HL-60/S4 treated with retinoic acid at 250 ng/mL for 4 days and 3 days (cell line): ENCODE results near the gene PALLD.

ENCODE experiments used
- in situ Hi-C: fragments of 300-500 bp; cut with MboI; formaldehyde crosslinking; loops from 2 replicates; pipeline ENCODE4 v1.7.0; 2022; ENCODE audit warnings: low sequenced_read_pairs

The PALLD gene

GRCh38 chr4:168522829-168523489 is 26.1 kb downstream of the PALLD start:
- in situ Hi-C loops: loop anchor here (25.0 kb wide), 1 partner anchor 389 kb away; no protein-coding TSS in a partner anchor

GRCh38 chr4:168524006-168524405 is 27.2 kb downstream of the PALLD start:
- in situ Hi-C loops: loop anchor here (25.0 kb wide), 1 partner anchor 388 kb away; no protein-coding TSS in a partner anchor

GRCh38 chr4:168524897-168525296 is 28.0 kb downstream of the PALLD start:
- in situ Hi-C loops: loop anchor here (25.0 kb wide), 1 partner anchor 387 kb away; no protein-coding TSS in a partner anchor

GRCh38 chr4:168527560-168527959 is 30.7 kb downstream of the PALLD start:
- in situ Hi-C loops: no loop called here

GRCh38 chr4:168528131-168528949 is 31.5 kb downstream of the PALLD start:
- in situ Hi-C loops: no loop called here

- in situ Hi-C loops: no loop called here
Observed at GRCh38 chr4:168529257-168529656, 32.4 kb downstream of the PALLD start.

- in situ Hi-C loops: no loop called here
Observed at GRCh38 chr4:168531305-168531704, 34.5 kb downstream of the PALLD start.

GRCh38 chr4:168534535-168534934 is 37.7 kb downstream of the PALLD start:
- in situ Hi-C loops: no loop called here

- in situ Hi-C loops: no loop called here
Observed at GRCh38 chr4:168535689-168536088, 38.8 kb downstream of the PALLD start.

- in situ Hi-C loops: no loop called here
Observed at GRCh38 chr4:168536448-168536847, 39.6 kb downstream of the PALLD start.

GRCh38 chr4:168537086-168537485 is 40.2 kb downstream of the PALLD start:
- in situ Hi-C loops: no loop called here

GRCh38 chr4:168537571-168537970 is 40.7 kb downstream of the PALLD start:
- in situ Hi-C loops: no loop called here

- in situ Hi-C loops: no loop called here
Observed at GRCh38 chr4:168538632-168539031, 41.8 kb downstream of the PALLD start.

- in situ Hi-C loops: no loop called here
Observed at GRCh38 chr4:168540086-168540485, 43.2 kb downstream of the PALLD start.

GRCh38 chr4:168540503-168541265 is 43.8 kb downstream of the PALLD start:
- in situ Hi-C loops: no loop called here

GRCh38 chr4:168541266-168541953 is 44.6 kb downstream of the PALLD start:
- in situ Hi-C loops: no loop called here

- in situ Hi-C loops: no loop called here
Observed at GRCh38 chr4:168549143-168549542, 52.3 kb downstream of the PALLD start.

GRCh38 chr4:168550064-168550766 is 53.4 kb downstream of the PALLD start:
- in situ Hi-C loops: no loop called here

GRCh38 chr4:168551211-168551610 is 54.4 kb downstream of the PALLD start:
- in situ Hi-C loops: no loop called here
